Muscle of leg (tissue), 11 donors: ENCODE data around the gene SLC15A3. TPM values are rescaled to one million over a fixed set of nuclear protein-coding genes. Genes with fewer than 3 reads are reported as not detected.
"Not testable (repeated sequence)": the region's sequence is repeated elsewhere in the genome, so short reads cannot be mapped to it uniquely, and the experiment has no call there.

ENCODE experiments used
- DNase-seq: peaks from one replicate; pipeline ENCODE4 v3.0.0; 2013
- H3K27ac ChIP-seq: one replicate; pipeline ENCODE4 v1.5.1; 2013; ENCODE audit warnings: mild to moderate bottlenecking, low read length, control low read depth
- H3K27me3 ChIP-seq: one replicate; pipeline ENCODE4 v1.6.1; 2013; ENCODE audit warnings: low read length; ENCODE audit not compliant: control insufficient read depth, insufficient read depth
- H3K36me3 ChIP-seq: one replicate; pipeline ENCODE4 v1.6.1; 2013; ENCODE audit warnings: low read length; ENCODE audit not compliant: control insufficient read depth, insufficient read depth
- H3K4me1 ChIP-seq: one replicate; pipeline ENCODE4 v1.6.1; 2013; ENCODE audit warnings: low read length; ENCODE audit not compliant: control insufficient read depth, insufficient read depth
- H3K4me3 ChIP-seq: one replicate; pipeline ENCODE4 v1.5.1; 2013; ENCODE audit warnings: low read length, control low read depth
- H3K9me3 ChIP-seq: replicated peaks from 2 replicates; pipeline ENCODE4 v1.6.1; 2013; ENCODE audit warnings: low read depth, low read length; ENCODE audit not compliant: control insufficient read depth
- WGBS: methylation state at CpG from one replicate; pipeline ENCODE4 v1.1.5; 2013; ENCODE audit warnings: missing lambda C conversion rate; ENCODE audit not compliant: insufficient coverage; 5-methylcytosine and 5-hydroxymethylcytosine counted together
- polyA plus RNA-seq, 8 donors: library from polyadenylated mRNA; unstranded; fragments of 120-200 nt; gene quantifications; one replicate each; pipeline versions ENCODE4 v1.2.1 to v1.2.3, GENCODE V29; 2013; ENCODE audit warnings: inconsistent platforms in 1 of 8, low replicate concordance in 1 of 8; ENCODE audit not compliant: insufficient read length in 8 of 8, insufficient read depth in 1 of 8
- total RNA-seq: library from RNA; stranded (reverse); fragments of 120-200 nt; gene quantifications from one replicate; pipeline ENCODE4 v1.2.4, GENCODE V29; 2013

SLC15A3 gene
- total and polyA plus RNA-seq, 9 donors, result 12.3 to 26.9 (median 22.2) TPM

- H3K27ac ChIP-seq, result peak overlapping the region; percentile 49
- H3K36me3 ChIP-seq, result no peaks in the 10 kb centered on the region
- no peak overlapping the region for H3K4me3 ChIP-seq
- H3K4me1 ChIP-seq, result peaks cover 34% of the 10 kb centered on the region
- WGBS, result 61% methylated on average over 4 of the region's 5 CpGs
- peak; percentile 53 for DNase-seq
- peaks cover 3% of the 10 kb centered on the region for H3K27me3 ChIP-seq
- no peaks in the 10 kb centered on the region for H3K9me3 ChIP-seq
These were observed 41.1 kb downstream of the SLC15A3 start for GRCh38 chr11:60910711-60911380.

GRCh38 chr11:60910281-60910687 is 41.7 kb downstream of the SLC15A3 start:
- Histone ChIP-seq H3K27me3 (peaks cover 3% of the 10 kb centered on the region), H3K36me3 (no peaks in the 10 kb centered on the region), H3K9me3 (no peaks in the 10 kb centered on the region), H3K4me3 (no peak overlapping the region), H3K4me1 (peaks cover 34% of the 10 kb centered on the region), H3K27ac (peak overlapping the region; percentile 17)
- peak; percentile 64 for DNase-seq
- WGBS, result 64% methylated on average over 3 of the region's 3 CpGs

- 72% methylated on average over 3 of the region's 3 CpGs for WGBS
These were observed 42.2 kb downstream of the SLC15A3 start for GRCh38 chr11:60909680-60910280.

GRCh38 chr11:60908803-60909202 is 43.2 kb downstream of the SLC15A3 start:
- no peak overlapping the region for H3K4me3 ChIP-seq
- H3K9me3 ChIP-seq, result no peaks in the 10 kb centered on the region
- no peak overlapping the region for H3K27ac ChIP-seq
- no peak for DNase-seq
- H3K4me1 ChIP-seq, result peaks cover 36% of the 10 kb centered on the region
- H3K36me3 ChIP-seq, result peaks cover 6% of the 10 kb centered on the region
- 47% methylated on average over 1 of the region's 1 CpG for WGBS
- H3K27me3 ChIP-seq, result peaks cover 3% of the 10 kb centered on the region

More at GRCh38 chr11:60909680-60910280, 42.2 kb downstream of the SLC15A3 start:
- Histone ChIP-seq H3K4me1 (peaks cover 34% of the 10 kb centered on the region), H3K27ac (peak overlapping the region; percentile 17)
- not testable (repeated sequence) for DNase-seq, H3K9me3 ChIP-seq, H3K27me3 ChIP-seq, H3K4me3 ChIP-seq, H3K36me3 ChIP-seq

- DNase-seq, result peak; percentile 99
- peaks cover 29% of the 10 kb centered on the region for H3K36me3 ChIP-seq
- peak within 1 kb of the TSS; percentile 89 for H3K27ac ChIP-seq
- H3K4me1 ChIP-seq, result peaks cover 19% of the 10 kb centered on the region
- under 1% methylated on average over 72 of the region's 75 CpGs for WGBS
- no peaks in the 10 kb centered on the region for H3K9me3 ChIP-seq
- peak within 1 kb of the TSS; percentile 89 for H3K4me3 ChIP-seq
- peaks cover 3% of the 10 kb centered on the region for H3K27me3 ChIP-seq
These were observed 45.6 kb downstream of the SLC15A3 start, which contains the start of gene PRPF19 for GRCh38 chr11:60906132-60906972. TSS of gene PRPF19 (minus strand) at chr11:60906585. CDS start at chr11:60906382, 203 bp downstream.

GRCh38 chr11:60905551-60906113 is 46.3 kb downstream of the SLC15A3 start:
- Histone ChIP-seq H3K9me3 (no peaks in the 10 kb centered on the region), H3K4me3 (peak overlapping the region; percentile 89), H3K27me3 (peaks cover 3% of the 10 kb centered on the region), H3K27ac (peak overlapping the region; percentile 89), H3K4me1 (peaks cover 16% of the 10 kb centered on the region), H3K36me3 (peaks cover 36% of the 10 kb centered on the region)
- WGBS, result 0% methylated on average over 10 of the region's 16 CpGs
- peak; percentile 29 for DNase-seq

GRCh38 chr11:60905047-60905446 is 46.9 kb downstream of the SLC15A3 start:
- H3K27me3 ChIP-seq, result peaks cover 2% of the 10 kb centered on the region
- no CpG with 5 or more reads among the region's 6 CpGs for WGBS
- DNase-seq, result no peak
- H3K9me3 ChIP-seq, result no peaks in the 10 kb centered on the region
- H3K4me3 ChIP-seq, result peak overlapping the region; percentile 89
- H3K27ac ChIP-seq, result no peak overlapping the region
- H3K4me1 ChIP-seq, result peaks cover 16% of the 10 kb centered on the region
- H3K36me3 ChIP-seq, result peaks cover 42% of the 10 kb centered on the region

GRCh38 chr11:60902625-60903024 is 49.4 kb downstream of the SLC15A3 start:
- WGBS, result 88% methylated on average over 11 of the region's 11 CpGs
- DNase-seq, result no peak
- H3K27ac ChIP-seq, result no peak overlapping the region
- peaks cover 16% of the 10 kb centered on the region for H3K4me1 ChIP-seq
- H3K9me3 ChIP-seq, result no peaks in the 10 kb centered on the region
- H3K36me3 ChIP-seq, result peaks cover 65% of the 10 kb centered on the region
- no peak overlapping the region for H3K4me3 ChIP-seq
- H3K27me3 ChIP-seq, result no peaks in the 10 kb centered on the region

- Histone ChIP-seq H3K4me1 (peaks cover 13% of the 10 kb centered on the region), H3K9me3 (no peaks in the 10 kb centered on the region), H3K36me3 (peaks cover 79% of the 10 kb centered on the region), H3K27ac (no peak overlapping the region), H3K4me3 (no peak overlapping the region), H3K27me3 (no peaks in the 10 kb centered on the region)
- no peak for DNase-seq
- 83% methylated on average over 5 of the region's 13 CpGs for WGBS
These were observed 51.1 kb downstream of the SLC15A3 start for GRCh38 chr11:60900673-60901404.
